Mesendoderm (in vitro differentiated cells): ENCODE measurements around the gene CRYBG1.

Experiments used
- DNase-seq: peaks from one replicate; pipeline ENCODE4 v3.0.0; 2013
- H2AK5ac ChIP-seq: 2 replicates; pipeline ENCODE4 v1.6.1; 2013; ENCODE audit warnings: low read length, inconsistent platforms
- H2BK120ac ChIP-seq: 2 replicates; pipeline ENCODE4 v1.6.1; 2013; ENCODE audit warnings: low read depth, mild to moderate bottlenecking, low read length, moderate library complexity, mixed read lengths
- H2BK15ac ChIP-seq: replicated peaks from 2 replicates; pipeline ENCODE4 v1.6.1; 2013; ENCODE audit warnings: low read depth, mild to moderate bottlenecking, moderate library complexity
- H2BK5ac ChIP-seq: 2 replicates; pipeline ENCODE4 v1.6.1; 2013; ENCODE audit warnings: low read length, inconsistent platforms
- H3K18ac ChIP-seq: 2 replicates; pipeline ENCODE4 v1.6.1; 2013; ENCODE audit warnings: mild to moderate bottlenecking, low read length, mixed read lengths
- H3K23ac ChIP-seq: one replicate; pipeline ENCODE4 v1.6.1; 2013; ENCODE audit warnings: low read length
- H3K27ac ChIP-seq: 2 replicates; pipeline ENCODE4 v1.5.1; 2013; ENCODE audit warnings: low read depth, mild to moderate bottlenecking, inconsistent platforms, low read length, moderate library complexity
- H3K27me3 ChIP-seq: 2 replicates; pipeline ENCODE4 v1.6.1; 2013; ENCODE audit warnings: low read length, control low read depth, mild to moderate bottlenecking, inconsistent platforms; ENCODE audit not compliant: insufficient read depth, poor library complexity
- H3K36me3 ChIP-seq: 2 replicates; pipeline ENCODE4 v1.6.1; 2013; ENCODE audit warnings: low read length, inconsistent platforms; ENCODE audit not compliant: control insufficient read depth, insufficient read depth
- H3K4ac ChIP-seq: one replicate; pipeline ENCODE4 v1.6.1; 2013; ENCODE audit warnings: low read depth, mild to moderate bottlenecking, low read length, moderate library complexity
- H3K4me1 ChIP-seq: 2 replicates; pipeline ENCODE4 v1.6.1; 2013; ENCODE audit warnings: low read depth, low read length, inconsistent platforms; ENCODE audit not compliant: control insufficient read depth
- H3K4me2 ChIP-seq: 2 replicates; pipeline ENCODE4 v1.6.1; 2013; ENCODE audit warnings: low read length
- H3K4me3 ChIP-seq: 2 replicates; pipeline ENCODE4 v1.5.1; 2013; ENCODE audit warnings: mild to moderate bottlenecking, low read length
- H3K56ac ChIP-seq: one replicate; pipeline ENCODE4 v1.6.1; 2013; ENCODE audit warnings: low read length
- H3K79me1 ChIP-seq: 2 replicates; pipeline ENCODE4 v1.6.1; 2013; ENCODE audit warnings: low read length, inconsistent platforms
- H3K79me2 ChIP-seq: 2 replicates; pipeline ENCODE4 v1.6.1; 2013; ENCODE audit warnings: mild to moderate bottlenecking, low read length; ENCODE audit not compliant: control insufficient read depth, insufficient read depth
- H3K9ac ChIP-seq: 2 replicates; pipeline ENCODE4 v1.6.1; 2013; ENCODE audit warnings: low read length, inconsistent platforms
- H4K5ac ChIP-seq: one replicate; pipeline ENCODE4 v1.6.1; 2013; ENCODE audit warnings: low read length
- H4K8ac ChIP-seq: one replicate; pipeline ENCODE4 v1.6.1; 2013; ENCODE audit warnings: low read depth, mild to moderate bottlenecking, control low read depth, low read length, moderate library complexity
- WGBS: extraction: QIAGEN DNeasy Blood & Tissue Kit; methylation state at CpG from one replicate; pipeline ENCODE4 v1.1.7; 2013; ENCODE audit warnings: low lambda C conversion rate, missing lambda C conversion rate; ENCODE audit not compliant: insufficient coverage; ENCODE audit errors: extremely low coverage; 5-methylcytosine and 5-hydroxymethylcytosine counted together

Gene CRYBG1

GRCh38 chr6:106446287-106446885 is 85.9 kb downstream of the CRYBG1 start:
- Histone ChIP-seq H3K4me2 (no peak overlapping the region), H2BK120ac (no peak overlapping the region), H3K27ac (no peak overlapping the region), H3K36me3 (no peaks in the 10 kb centered on the region), H3K56ac (no peak overlapping the region), H3K79me1 (no peaks in the 10 kb centered on the region), H2BK15ac (no peak overlapping the region), H3K4me1 (no peaks in the 10 kb centered on the region), H3K4me3 (no peak overlapping the region), H2AK5ac (no peak overlapping the region), H3K9ac (no peak overlapping the region), H3K4ac (no peak overlapping the region), H3K18ac (no peak overlapping the region), H4K5ac (no peak overlapping the region), H3K23ac (no peak overlapping the region), H3K79me2 (no peaks in the 10 kb centered on the region), H2BK5ac (no peak overlapping the region), H3K27me3 (no peaks in the 10 kb centered on the region), H4K8ac (no peak overlapping the region)
- DNase-seq, result no peak
- WGBS, result no CpG with 5 or more reads among the region's 4 CpGs

GRCh38 chr6:106446983-106447382 is 86.5 kb downstream of the CRYBG1 start:
- Histone ChIP-seq H3K23ac (no peak overlapping the region), H3K79me1 (no peaks in the 10 kb centered on the region), H3K4ac (no peak overlapping the region), H3K4me3 (no peak overlapping the region), H3K27me3 (no peaks in the 10 kb centered on the region), H2BK120ac (no peak overlapping the region), H4K5ac (no peak overlapping the region), H3K79me2 (no peaks in the 10 kb centered on the region), H2BK15ac (no peak overlapping the region), H3K36me3 (no peaks in the 10 kb centered on the region), H3K18ac (no peak overlapping the region), H3K56ac (no peak overlapping the region), H3K27ac (no peak overlapping the region), H3K4me1 (no peaks in the 10 kb centered on the region), H2BK5ac (no peak overlapping the region), H4K8ac (no peak overlapping the region), H3K9ac (no peak overlapping the region), H2AK5ac (no peak overlapping the region), H3K4me2 (no peak overlapping the region)
- no peak for DNase-seq
- no CpG with 5 or more reads among the region's 2 CpGs for WGBS

- H3K23ac ChIP-seq, result no peak overlapping the region
- H3K9ac ChIP-seq, result no peak overlapping the region
- H3K36me3 ChIP-seq, result no peaks in the 10 kb centered on the region
- no peak overlapping the region for H3K4me3 ChIP-seq
- DNase-seq, result no peak
- WGBS, result no CpG with 5 or more reads among the region's 6 CpGs
- H2BK15ac ChIP-seq, result no peak overlapping the region
- no peak overlapping the region for H4K5ac ChIP-seq
- no peaks in the 10 kb centered on the region for H3K79me2 ChIP-seq
- no peaks in the 10 kb centered on the region for H3K79me1 ChIP-seq
- no peak overlapping the region for H2BK120ac ChIP-seq
- H3K4me1 ChIP-seq, result no peaks in the 10 kb centered on the region
- H4K8ac ChIP-seq, result no peak overlapping the region
- no peak overlapping the region for H3K18ac ChIP-seq
- no peak overlapping the region for H2BK5ac ChIP-seq
- no peak overlapping the region for H3K4ac ChIP-seq
- no peak overlapping the region for H2AK5ac ChIP-seq
- H3K4me2 ChIP-seq, result no peak overlapping the region
- no peak overlapping the region for H3K56ac ChIP-seq
- H3K27ac ChIP-seq, result no peak overlapping the region
- H3K27me3 ChIP-seq, result no peaks in the 10 kb centered on the region
Measured at GRCh38 chr6:106448000-106448426, 87.5 kb downstream of the CRYBG1 start.

- Histone ChIP-seq H2BK15ac (no peak overlapping the region), H3K56ac (no peak overlapping the region), H3K79me1 (no peaks in the 10 kb centered on the region), H4K8ac (no peak overlapping the region), H2AK5ac (no peak overlapping the region), H2BK5ac (no peak overlapping the region), H2BK120ac (no peak overlapping the region), H3K4me1 (no peaks in the 10 kb centered on the region), H3K36me3 (no peaks in the 10 kb centered on the region), H3K4me3 (no peak overlapping the region), H3K79me2 (no peaks in the 10 kb centered on the region), H3K18ac (no peak overlapping the region), H3K27ac (no peak overlapping the region), H3K23ac (no peak overlapping the region), H4K5ac (no peak overlapping the region), H3K4me2 (no peak overlapping the region), H3K4ac (no peak overlapping the region), H3K9ac (no peak overlapping the region), H3K27me3 (no peaks in the 10 kb centered on the region)
- no CpG with 5 or more reads among the region's 2 CpGs for WGBS
- DNase-seq, result no peak
Measured at GRCh38 chr6:106450653-106451052, 90.1 kb downstream of the CRYBG1 start.

- Histone ChIP-seq H3K56ac (no peak overlapping the region), H3K27me3 (no peaks in the 10 kb centered on the region), H3K23ac (no peak overlapping the region), H3K79me1 (no peaks in the 10 kb centered on the region), H3K27ac (no peak overlapping the region), H3K9ac (no peak overlapping the region), H2BK5ac (no peak overlapping the region), H3K79me2 (no peaks in the 10 kb centered on the region), H3K36me3 (no peaks in the 10 kb centered on the region), H2AK5ac (no peak overlapping the region), H2BK120ac (no peak overlapping the region), H3K4ac (no peak overlapping the region), H4K5ac (no peak overlapping the region), H3K4me1 (no peaks in the 10 kb centered on the region), H3K4me2 (no peak overlapping the region), H3K18ac (no peak overlapping the region), H2BK15ac (no peak overlapping the region), H4K8ac (no peak overlapping the region), H3K4me3 (no peak overlapping the region)
- no peak for DNase-seq
- WGBS, result no CpG with 5 or more reads among the region's 7 CpGs
Measured at GRCh38 chr6:106451439-106451838, 90.9 kb downstream of the CRYBG1 start.

GRCh38 chr6:106452628-106453027 is 92.1 kb downstream of the CRYBG1 start:
- H3K27ac ChIP-seq, result no peak overlapping the region
- H3K9ac ChIP-seq, result no peak overlapping the region
- H3K4me2 ChIP-seq, result no peak overlapping the region
- no peaks in the 10 kb centered on the region for H3K79me2 ChIP-seq
- no peak overlapping the region for H3K23ac ChIP-seq
- H4K5ac ChIP-seq, result no peak overlapping the region
- no peak overlapping the region for H2BK120ac ChIP-seq
- no peaks in the 10 kb centered on the region for H3K36me3 ChIP-seq
- no peak for DNase-seq
- no peak overlapping the region for H3K4me3 ChIP-seq
- no peak overlapping the region for H3K18ac ChIP-seq
- no peaks in the 10 kb centered on the region for H3K79me1 ChIP-seq
- H2BK15ac ChIP-seq, result no peak overlapping the region
- no peak overlapping the region for H4K8ac ChIP-seq
- H3K27me3 ChIP-seq, result no peaks in the 10 kb centered on the region
- no peak overlapping the region for H3K56ac ChIP-seq
- WGBS, result no CpG with 5 or more reads among the region's 1 CpG
- H2AK5ac ChIP-seq, result no peak overlapping the region
- H3K4ac ChIP-seq, result no peak overlapping the region
- no peaks in the 10 kb centered on the region for H3K4me1 ChIP-seq
- no peak overlapping the region for H2BK5ac ChIP-seq
